NCI-H1436 (cell line): ENCODE data around the gene SLC44A1.

Experiments
- DNase-seq: peaks from one replicate; lab custom pipeline; 2025; lab: John Stamatoyannopoulos, UW

Gene SLC44A1

GRCh38 chr9:105473221-105473620, 228.8 kb downstream of the SLC44A1 start:
- DNase-seq = no peak

DNA sequence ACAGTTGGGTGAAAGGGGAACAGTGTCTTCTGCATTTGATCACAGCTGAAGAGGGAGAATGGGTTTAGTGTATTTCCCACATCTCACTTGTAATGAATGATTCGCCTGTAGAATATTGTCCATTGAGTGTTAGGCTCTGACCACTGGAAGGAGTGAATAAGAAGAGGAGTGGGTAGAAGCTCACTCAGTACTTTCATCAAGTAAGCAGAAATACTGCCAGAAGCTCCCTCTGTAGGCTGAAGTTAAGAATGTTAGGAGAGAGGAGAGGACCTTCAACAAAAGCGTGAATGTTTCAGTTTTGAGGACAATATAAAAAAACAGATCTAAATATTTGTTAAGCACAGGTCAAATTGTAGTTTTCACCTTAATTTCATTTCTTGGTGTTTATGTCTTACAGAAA, 230.9 kb downstream of the SLC44A1 start:
- no peak for DNase-seq

DNA sequence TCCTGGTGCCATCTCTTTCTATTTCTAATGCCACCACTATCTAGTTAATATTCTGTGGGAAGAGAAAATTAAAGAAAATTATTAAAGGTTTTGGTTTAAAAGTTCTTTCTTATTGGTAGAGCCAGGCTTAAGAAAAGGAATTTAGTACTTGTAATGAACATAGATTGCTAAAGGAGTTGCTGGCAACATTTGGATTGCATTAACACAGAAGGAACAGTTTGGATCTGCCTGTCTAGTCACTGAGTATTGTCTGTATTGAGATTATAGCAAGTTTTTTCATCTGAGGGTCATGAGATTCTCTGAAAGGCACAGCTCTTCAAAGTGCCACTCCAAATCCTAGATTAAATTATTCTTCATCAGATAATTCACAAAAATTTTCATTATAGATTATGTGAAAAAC, 235.4 kb downstream of the SLC44A1 start:
- no peak for DNase-seq

- DNase-seq = no peak
Observed at GRCh38 chr9:105483618-105484017, 239.2 kb downstream of the SLC44A1 start.

- no peak for DNase-seq
Observed at GRCh38 chr9:105484226-105484625, 239.8 kb downstream of the SLC44A1 start.

GRCh38 chr9:105485131-105485530, 240.7 kb downstream of the SLC44A1 start:
- no peak for DNase-seq
